ENCODE results near the gene HAVCR2.

The HAVCR2 gene
- total RNA-seq = 162 to 709 (median 351) reads per million in 18 experiments

GRCh38 chr5:157108976-157109375 is at the start of gene HAVCR2:
TSS of gene HAVCR2 (minus strand) at chr5:157109044. CDS start at chr5:157108983, 61 bp downstream.
- peak; percentile 92 for DNase-seq

- no peak for DNase-seq
Observed at GRCh38 chr5:157157293-157157891, 48.5 kb upstream of the HAVCR2 start.

- no peak for DNase-seq
Observed at GRCh38 chr5:157155297-157155696, 46.5 kb upstream of the HAVCR2 start.

GRCh38 chr5:157150995-157151394 is 42.2 kb upstream of the HAVCR2 start:
- DNase-seq = no peak

- DNase-seq = peak; percentile 83 to 84
Observed at GRCh38 chr5:157148734-157149615, 40.1 kb upstream of the HAVCR2 start.

- peak; percentile 47 to 57 for DNase-seq
Observed at GRCh38 chr5:157143127-157143971, 34.5 kb upstream of the HAVCR2 start.

GRCh38 chr5:157142317-157143126 is 33.7 kb upstream of the HAVCR2 start, which contains the start of gene MED7:
TSS of gene MED7 (minus strand) at chr5:157142865. CDS start at chr5:157139431, 3,434 bp downstream.
- DNase-seq = peak; percentile 100

- DNase-seq = peak; percentile 46 to 68
Observed at GRCh38 chr5:157137691-157138090, 28.8 kb upstream of the HAVCR2 start.

- no peak for DNase-seq
Observed at GRCh38 chr5:157132281-157132612, 23.4 kb upstream of the HAVCR2 start.

- DNase-seq = peak in 1 of 2 donors; percentile 14
Observed at GRCh38 chr5:157130925-157131324, 22.1 kb upstream of the HAVCR2 start.

- DNase-seq = no peak
Observed at GRCh38 chr5:157121709-157122108, 12.9 kb upstream of the HAVCR2 start.

GRCh38 chr5:157120102-157120501 is 11.3 kb upstream of the HAVCR2 start:
- DNase-seq = no peak

GRCh38 chr5:157116483-157116954 is 7.7 kb upstream of the HAVCR2 start:
- DNase-seq = no peak

GRCh38 chr5:157115502-157115901 is 6.7 kb upstream of the HAVCR2 start:
- DNase-seq = no peak

- DNase-seq = no peak
Observed at GRCh38 chr5:157115012-157115411, 6.2 kb upstream of the HAVCR2 start.

GRCh38 chr5:157113002-157113401 is 4.2 kb upstream of the HAVCR2 start:
- peak; percentile 77 to 88 for DNase-seq

- DNase-seq = peak; percentile 81 to 82
Observed at GRCh38 chr5:157109744-157110143, 900 bp upstream of the HAVCR2 start.

- DNase-seq = peak in 1 of 2 donors; percentile 51
Observed at GRCh38 chr5:157107508-157107907, 1.3 kb downstream of the HAVCR2 start.

- DNase-seq = peak; percentile 88 to 89
Observed at GRCh38 chr5:157106630-157107461, 2.0 kb downstream of the HAVCR2 start.

- DNase-seq = peak; percentile 89 to 91
Observed at GRCh38 chr5:157100140-157100679, 8.6 kb downstream of the HAVCR2 start.

All from inflammatory macrophage (primary cell).